GM21619 (cell line): Measurements from ENCODE around the gene BDH1.
"Not testable (repeated sequence)": the region's sequence is repeated elsewhere in the genome, so short reads cannot be mapped to it uniquely, and the experiment has no call there.

Experiments
- ATAC-seq: cut with Tn5 transposase; IDR thresholded peaks from one replicate; pipeline ENCODE4 v1.9.1; 2021; ENCODE audit not compliant: unreplicated experiment

The BDH1 gene

GRCh38 chr3:197490098-197491058 lies 65.4 kb downstream of the BDH1 start:
- no peak for ATAC-seq

- ATAC-seq: no peak
Measured at GRCh38 chr3:197487911-197488391, 67.8 kb downstream of the BDH1 start.

GRCh38 chr3:197486861-197487260 lies 68.9 kb downstream of the BDH1 start:
- ATAC-seq: no peak

GRCh38 chr3:197485143-197485542 lies 70.6 kb downstream of the BDH1 start:
- ATAC-seq: no peak

GRCh38 chr3:197484204-197484901 lies 71.4 kb downstream of the BDH1 start:
- ATAC-seq: no peak

GRCh38 chr3:197482001-197482400 lies 73.8 kb downstream of the BDH1 start:
- ATAC-seq: no peak

GRCh38 chr3:197480320-197480719 lies 75.4 kb downstream of the BDH1 start:
- ATAC-seq: no peak

- no peak for ATAC-seq
Measured at GRCh38 chr3:197478746-197479668, 76.8 kb downstream of the BDH1 start.

- ATAC-seq: not testable (repeated sequence)
Measured at GRCh38 chr3:197477816-197478215, 78.0 kb downstream of the BDH1 start.

- ATAC-seq: no peak
Measured at GRCh38 chr3:197475997-197476525, 79.7 kb downstream of the BDH1 start.

GRCh38 chr3:197475514-197475913 lies 80.3 kb downstream of the BDH1 start:
- ATAC-seq: no peak

GRCh38 chr3:197472151-197472550 lies 83.6 kb downstream of the BDH1 start:
- ATAC-seq: no peak

- no peak for ATAC-seq
Measured at GRCh38 chr3:197471221-197472010, 84.4 kb downstream of the BDH1 start.

- no peak for ATAC-seq
Measured at GRCh38 chr3:197468866-197469382, 86.8 kb downstream of the BDH1 start.

- no peak for ATAC-seq
Measured at GRCh38 chr3:197468167-197468566, 87.6 kb downstream of the BDH1 start.

- ATAC-seq: no peak
Measured at GRCh38 chr3:197466586-197467399, 89.0 kb downstream of the BDH1 start.

- no peak for ATAC-seq
Measured at GRCh38 chr3:197465996-197466549, 89.7 kb downstream of the BDH1 start.

- no peak for ATAC-seq
Measured at GRCh38 chr3:197465197-197465995, 90.4 kb downstream of the BDH1 start.
